ENCODE measurements around the gene HECW1. TPM values are rescaled to one million over a fixed set of nuclear protein-coding genes. Genes with fewer than 3 reads are reported as not detected.

HECW1 gene
- total and polyA plus RNA-seq, 2 of the 13 experiments (the other 11 are each of a cell fraction or from before 2014, with no cell fraction given), result not detected

GRCh38 chr7:43482679-43483252, 370.3 kb downstream of the HECW1 start (continued):
- TF ChIP-seq HBP1 (CRISPR knock-in tag; IDR thresholded peaks at IDR 0.05; ENCODE audit: low read depth) (no peak), ZBED4 (CRISPR knock-in tag; IDR thresholded peaks at IDR 0.05; ENCODE audit: borderline replicate concordance) (0 out of 2 replicates have a peak, but pooled peaks have one; percentile 16), IRF2 (CRISPR knock-in tag; IDR thresholded peaks at IDR 0.05) (no peak), ZNF709 (CRISPR knock-in tag; IDR thresholded peaks at IDR 0.05) (no peak), TIGD3 (CRISPR knock-in tag; IDR thresholded peaks at IDR 0.05; ENCODE audit: borderline replicate concordance) (no peak), CBX5 (CRISPR knock-in tag; IDR thresholded peaks at IDR 0.05; ENCODE audit: borderline replicate concordance) (no peak), ZNF263 (CRISPR knock-in tag; IDR thresholded peaks at IDR 0.05) (no peak), TRIM24 (CRISPR knock-in tag; IDR thresholded peaks at IDR 0.05) (no peak), STAT5B (CRISPR knock-in tag; IDR thresholded peaks at IDR 0.05) (no peak), HNF1B (CRISPR knock-in tag; IDR thresholded peaks at IDR 0.05) (no peak), ARID3A (IDR thresholded peaks at IDR 0.05; ENCODE audit: low read depth, low read length) (no peak), SAP130 (CRISPR knock-in tag; IDR thresholded peaks at IDR 0.05; ENCODE audit: low read depth) (0 out of 2 replicates have a peak, but pooled peaks have one; percentile 24), ZHX1 (CRISPR knock-in tag; IDR thresholded peaks at IDR 0.05; ENCODE audit: low read depth) (no peak), ZNF558 (CRISPR knock-in tag; IDR thresholded peaks at IDR 0.05; ENCODE audit: borderline replicate concordance) (no peak)

Data from HepG2 (cell line).